ENCODE results near the gene PDE1A.

Gene PDE1A

DNA sequence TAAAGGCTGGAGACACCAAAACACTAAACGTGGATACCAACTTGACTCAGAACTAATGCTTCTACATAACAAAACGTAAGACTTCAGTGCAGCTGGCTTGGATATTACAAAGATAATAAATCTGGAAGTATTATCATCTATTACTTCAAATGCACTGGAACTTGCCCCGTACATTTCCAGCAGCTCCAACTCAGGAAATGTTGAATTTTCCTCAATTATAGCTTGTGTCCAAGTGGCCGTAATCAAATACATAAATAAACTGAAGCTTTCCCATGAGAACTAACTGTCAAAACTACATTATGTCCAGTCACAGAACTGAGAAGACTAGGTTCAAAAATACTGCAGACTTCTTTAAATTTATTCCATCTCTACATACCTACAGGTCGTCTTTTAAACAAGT lies 6.2 kb downstream of the PDE1A start:
- Histone ChIP-seq H3K4me1 (ENCODE audit: insufficient read depth, low read length, poor library complexity, severe bottlenecking) (no peaks in the 10 kb centered on the region), H3K36me3 (ENCODE audit: insufficient read depth, low read length) (no peaks in the 10 kb centered on the region), H3K79me2 (ENCODE audit: insufficient read depth, low read length) (no peaks in the 10 kb centered on the region), H3K4me2 (ENCODE audit: low read depth, low read length, poor library complexity, severe bottlenecking) (no peak overlapping the region), H3K27me3 (ENCODE audit: insufficient read depth, low read length, poor library complexity, severe bottlenecking) (no peaks in the 10 kb centered on the region), H3K9me2 (replicated peaks; ENCODE audit: low read depth, low read length) (no peaks in the 10 kb centered on the region), H3K4me3 (ENCODE audit: low read length, poor library complexity, severe bottlenecking) (no peak overlapping the region), H3K9ac (ENCODE audit: low read depth, low read length, poor library complexity, severe bottlenecking) (no peak overlapping the region), H3K9me3 (ENCODE audit: insufficient read depth, low read depth, low read length) (no peaks in the 10 kb centered on the region), H2AFZ (ENCODE audit: low read length) (no peak overlapping the region), H4K20me1 (ENCODE audit: insufficient read depth, low read length, poor library complexity, severe bottlenecking) (no peaks in the 10 kb centered on the region), H3F3A (ENCODE audit: low read depth) (no peaks in the 10 kb centered on the region)
- no peak for TF ChIP-seq EZH2phosphoT487 (IDR thresholded peaks at IDR 0.05; ENCODE audit: borderline replicate concordance)
- TF ChIP-seq, protein P1, sequence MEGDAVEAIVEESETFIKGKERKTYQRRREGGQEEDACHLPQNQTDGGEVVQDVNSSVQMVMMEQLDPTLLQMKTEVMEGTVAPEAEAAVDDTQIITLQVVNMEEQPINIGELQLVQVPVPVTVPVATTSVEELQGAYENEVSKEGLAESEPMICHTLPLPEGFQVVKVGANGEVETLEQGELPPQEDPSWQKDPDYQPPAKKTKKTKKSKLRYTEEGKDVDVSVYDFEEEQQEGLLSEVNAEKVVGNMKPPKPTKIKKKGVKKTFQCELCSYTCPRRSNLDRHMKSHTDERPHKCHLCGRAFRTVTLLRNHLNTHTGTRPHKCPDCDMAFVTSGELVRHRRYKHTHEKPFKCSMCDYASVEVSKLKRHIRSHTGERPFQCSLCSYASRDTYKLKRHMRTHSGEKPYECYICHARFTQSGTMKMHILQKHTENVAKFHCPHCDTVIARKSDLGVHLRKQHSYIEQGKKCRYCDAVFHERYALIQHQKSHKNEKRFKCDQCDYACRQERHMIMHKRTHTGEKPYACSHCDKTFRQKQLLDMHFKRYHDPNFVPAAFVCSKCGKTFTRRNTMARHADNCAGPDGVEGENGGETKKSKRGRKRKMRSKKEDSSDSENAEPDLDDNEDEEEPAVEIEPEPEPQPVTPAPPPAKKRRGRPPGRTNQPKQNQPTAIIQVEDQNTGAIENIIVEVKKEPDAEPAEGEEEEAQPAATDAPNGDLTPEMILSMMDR (conservative IDR thresholded peaks at IDR 0.05; ENCODE audit: low read length), result no peak

DNA sequence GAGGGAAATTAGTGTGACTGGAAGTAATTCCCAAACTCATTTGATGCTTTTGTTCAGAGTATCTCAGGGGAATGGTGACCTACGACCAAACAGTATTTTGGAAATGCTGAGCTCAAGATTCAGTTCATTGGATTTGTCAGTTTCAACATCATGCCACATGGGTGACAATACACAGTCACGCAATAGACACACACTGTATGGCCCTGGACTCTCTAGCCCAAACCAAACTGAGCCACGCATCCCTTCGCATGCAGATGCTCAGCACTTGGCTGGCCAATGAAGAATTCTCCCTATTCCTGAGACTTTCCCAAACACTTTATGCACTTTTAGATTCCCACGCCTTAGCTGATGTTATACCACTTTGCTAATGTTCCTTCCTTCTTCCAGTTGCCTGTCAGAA lies 10.0 kb downstream of the PDE1A start:
- Histone ChIP-seq H3K9me3 (ENCODE audit: insufficient read depth, low read depth, low read length) (no peaks in the 10 kb centered on the region), H3K79me2 (ENCODE audit: insufficient read depth, low read length) (no peaks in the 10 kb centered on the region), H3K9ac (ENCODE audit: low read depth, low read length, poor library complexity, severe bottlenecking) (no peak overlapping the region), H3K4me3 (ENCODE audit: low read length, poor library complexity, severe bottlenecking) (no peak overlapping the region), H3K4me2 (ENCODE audit: low read depth, low read length, poor library complexity, severe bottlenecking) (no peak overlapping the region), H2AFZ (ENCODE audit: low read length) (no peak overlapping the region), H4K20me1 (ENCODE audit: insufficient read depth, low read length, poor library complexity, severe bottlenecking) (no peaks in the 10 kb centered on the region), H3F3A (ENCODE audit: low read depth) (no peaks in the 10 kb centered on the region), H3K4me1 (ENCODE audit: insufficient read depth, low read length, poor library complexity, severe bottlenecking) (no peaks in the 10 kb centered on the region), H3K9me2 (replicated peaks; ENCODE audit: low read depth, low read length) (no peaks in the 10 kb centered on the region), H3K27me3 (ENCODE audit: insufficient read depth, low read length, poor library complexity, severe bottlenecking) (no peaks in the 10 kb centered on the region), H3K36me3 (ENCODE audit: insufficient read depth, low read length) (no peaks in the 10 kb centered on the region)
- TF ChIP-seq, protein P1 (conservative IDR thresholded peaks at IDR 0.05; ENCODE audit: low read length), result no peak
- TF ChIP-seq EZH2phosphoT487 (IDR thresholded peaks at IDR 0.05; ENCODE audit: borderline replicate concordance), result no peak

DNA sequence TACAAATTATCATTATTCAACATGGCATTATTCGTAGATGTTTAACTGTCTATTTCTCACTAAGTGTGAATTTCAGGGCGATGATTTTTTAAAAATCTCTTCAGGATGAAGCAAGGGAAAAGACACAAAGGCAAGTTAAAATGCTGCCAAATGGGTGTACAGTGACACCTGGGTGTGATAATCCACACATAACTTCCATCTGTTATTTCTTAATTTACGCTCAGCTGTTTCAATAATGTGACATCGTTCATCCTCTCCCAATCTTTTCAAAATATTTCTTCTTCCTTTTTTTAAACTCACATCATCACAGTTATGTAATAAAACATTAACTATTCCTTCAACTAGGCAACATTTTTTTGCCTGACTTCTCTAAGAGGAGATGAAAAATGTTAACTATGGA lies 10.6 kb downstream of the PDE1A start:
- no peaks in the 10 kb centered on the region for H3K36me3 ChIP-seq (ENCODE audit: insufficient read depth, low read length)
- H3K4me3 ChIP-seq (ENCODE audit: low read length, poor library complexity, severe bottlenecking), result no peak overlapping the region
- no peak overlapping the region for H3K4me2 ChIP-seq (ENCODE audit: low read depth, low read length, poor library complexity, severe bottlenecking)
- H3K9me3 ChIP-seq (ENCODE audit: insufficient read depth, low read depth, low read length), result no peaks in the 10 kb centered on the region
- H2AFZ ChIP-seq (ENCODE audit: low read length), result no peak overlapping the region
- no peak for TF ChIP-seq EZH2phosphoT487 (IDR thresholded peaks at IDR 0.05; ENCODE audit: borderline replicate concordance)
- TF ChIP-seq, protein P1 (conservative IDR thresholded peaks at IDR 0.05; ENCODE audit: low read length), result no peak
- H4K20me1 ChIP-seq (ENCODE audit: insufficient read depth, low read length, poor library complexity, severe bottlenecking), result no peaks in the 10 kb centered on the region
- H3K79me2 ChIP-seq (ENCODE audit: insufficient read depth, low read length), result no peaks in the 10 kb centered on the region
- no peaks in the 10 kb centered on the region for H3K27me3 ChIP-seq (ENCODE audit: insufficient read depth, low read length, poor library complexity, severe bottlenecking)
- H3K9ac ChIP-seq (ENCODE audit: low read depth, low read length, poor library complexity, severe bottlenecking), result no peak overlapping the region
- no peaks in the 10 kb centered on the region for H3F3A ChIP-seq (ENCODE audit: low read depth)
- H3K9me2 ChIP-seq (replicated peaks; ENCODE audit: low read depth, low read length), result no peaks in the 10 kb centered on the region
- H3K4me1 ChIP-seq (ENCODE audit: insufficient read depth, low read length, poor library complexity, severe bottlenecking), result no peaks in the 10 kb centered on the region

All from Loucy (cell line).